C4-2B (cell line): ENCODE data around the gene ERC2.

Source experiments
- CTCF ChIP-seq: fragments of 450-650 bp; conservative IDR thresholded peaks from 2 replicates; pipeline ENCODE4 v1.5.1; 2017; ENCODE audit warnings: mild to moderate bottlenecking
- ZFX ChIP-seq: fragments of 450-650 bp; IDR thresholded peaks from 2 replicates; pipeline ENCODE4 v1.6.1; 2017

- TF ChIP-seq CTCF: no peak
- no peak for TF ChIP-seq ZFX
Observed at GRCh38 chr3:55884491-55885285, 583.6 kb downstream of the ERC2 start.
